K562 (cell line): ENCODE measurements around the gene FAM167B. TPM values are rescaled to one million over a fixed set of nuclear protein-coding genes. Genes with fewer than 3 reads are reported as not detected.

Experiments used
- BRD4 ChIP-seq: fragments of 200-600 bp; sonication (generic); IDR thresholded peaks from 2 replicates; pipeline ENCODE4 v1.6.1; 2017; ENCODE audit warnings: inconsistent platforms
- CBFB ChIP-seq: sonication (generic); formaldehyde crosslinking; IDR thresholded peaks from 2 replicates; pipeline ENCODE4 v1.4.0; 2020; ENCODE audit warnings: mild to moderate bottlenecking, missing genetic modification reagents
- CBX3 ChIP-seq, 2 experiments: IDR thresholded peaks; 1 replicate in 1 of 2; 2 replicates in 1 of 2; pipeline ENCODE4 v1.6.1; 2012; ENCODE audit warnings: inconsistent platforms in 2 of 2, low read length in 2 of 2, borderline replicate concordance in 1 of 2, control low read depth in 1 of 2
- COPS2 ChIP-seq: fragments of 450-650 bp; conservative IDR thresholded peaks from 2 replicates; pipeline ENCODE4 v1.6.1; 2016; ENCODE audit warnings: mild to moderate bottlenecking, moderate library complexity
- E2F6 ChIP-seq, 2 experiments: IDR thresholded peaks; 2 replicates each; pipeline ENCODE4 v1.6.1; 2011; ENCODE audit warnings: borderline replicate concordance in 1 of 2, control low read depth in 1 of 2, low read depth in 1 of 2, low read length in 1 of 2, mild to moderate bottlenecking in 1 of 2, mixed read lengths in 1 of 2, moderate library complexity in 1 of 2; ENCODE audit not compliant: insufficient read depth in 1 of 2, insufficient read length in 1 of 2, poor library complexity in 1 of 2, severe bottlenecking in 1 of 2; ENCODE audit errors: extremely low read depth in 1 of 2
- MYC ChIP-seq, 2 experiments: fragments of 250-450 bp in 1 of 2; sonication (Bioruptor Pico) in 1 of 2; IDR thresholded peaks; 2 replicates each; pipeline versions ENCODE4 v1.5.1 to v1.6.1; 2012 to 2021; ENCODE audit warnings: low read depth in 2 of 2, borderline replicate concordance in 1 of 2, improper control_type of control experiment in 1 of 2, low read length in 1 of 2, mild to moderate bottlenecking in 1 of 2, moderate library complexity in 1 of 2
- PHTF2 ChIP-seq: fragments of 250-450 bp; sonication (Bioruptor Pico); IDR thresholded peaks from 2 replicates; pipeline ENCODE4 v1.5.0; 2021; ENCODE audit warnings: mild to moderate bottlenecking
- SAFB ChIP-seq: fragments of 200-400 bp; formaldehyde crosslinking; IDR thresholded peaks from 2 replicates; pipeline ENCODE4 v1.6.1; 2017; ENCODE audit warnings: low read depth, low read length, borderline replicate concordance
- SFPQ ChIP-seq: fragments of 200-400 bp; formaldehyde crosslinking; IDR thresholded peaks from 2 replicates; pipeline ENCODE4 v1.6.1; 2017; ENCODE audit warnings: mild to moderate bottlenecking, low read depth, low read length, moderate library complexity
- SMAD2 ChIP-seq: fragments of 150-350 bp; IDR thresholded peaks from 2 replicates; pipeline ENCODE4 v1.6.1; 2014; ENCODE audit warnings: low read depth, mild to moderate bottlenecking, low read length
- SRF ChIP-seq, 2 experiments: fragments of 250-450, 450-650 bp in 1 of 2; sonication (Bioruptor Pico) in 1 of 2; sonication (generic) in 1 of 2; formaldehyde crosslinking; IDR thresholded peaks; 2 replicates each; pipeline versions ENCODE4 v1.5.0 to v1.5.1; 2020 to 2022; ENCODE audit warnings: mild to moderate bottlenecking in 1 of 2, missing genetic modification reagents in 1 of 2
- TFAP4 ChIP-seq: sonication (generic); formaldehyde crosslinking; IDR thresholded peaks from 2 replicates; pipeline ENCODE4 v1.8.0; 2022; ENCODE audit warnings: missing genetic modification reagents, mild to moderate bottlenecking, moderate library complexity, borderline replicate concordance
- THAP12 ChIP-seq: fragments of 250-450 bp; sonication (Bioruptor Pico); IDR thresholded peaks from 2 replicates; pipeline ENCODE4 v1.9.0; 2021; ENCODE audit warnings: mild to moderate bottlenecking, inconsistent platforms
- TSC22D4 ChIP-seq: fragments of 450-650 bp; IDR thresholded peaks from 2 replicates; pipeline ENCODE4 v1.6.1; 2016; ENCODE audit warnings: missing genetic modification characterization, missing biosample characterization, control low read depth
- ZNF134 ChIP-seq: fragments of 250-450 bp; sonication (Bioruptor Pico); conservative IDR thresholded peaks from 2 replicates; pipeline ENCODE4 v1.4.0; 2020
- ZNF140 ChIP-seq: fragments of 250-450 bp; sonication (Bioruptor Pico); IDR thresholded peaks from 2 replicates; pipeline ENCODE4 v1.8.0; 2021; ENCODE audit warnings: moderate library complexity, mild to moderate bottlenecking, inconsistent platforms
- ZNF551 ChIP-seq: fragments of 250-450 bp; sonication (Bioruptor Pico); IDR thresholded peaks from 2 replicates; pipeline ENCODE4 v1.5.0; 2021; ENCODE audit warnings: mild to moderate bottlenecking, moderate library complexity
- ZNF699 ChIP-seq: fragments of 250-450 bp; sonication (Bioruptor Pico); IDR thresholded peaks from 2 replicates; pipeline ENCODE4 v1.8.0; 2021; ENCODE audit warnings: mild to moderate bottlenecking, moderate library complexity; ENCODE audit not compliant: insufficient replicate concordance
- ZNF785 ChIP-seq: fragments of 250-450 bp; sonication (Bioruptor Pico); IDR thresholded peaks from 2 replicates; pipeline ENCODE4 v1.4.0; 2020; ENCODE audit warnings: mild to moderate bottlenecking
- polyA plus RNA-seq, 8 experiments: library from polyadenylated mRNA; depleted of rRNA in 4 of 8; stranded (reverse) in 5 of 8; unstranded in 3 of 8; fragments of >200 nt; fragmentation: Nextera tagmentation in 2 of 8; fragmentation: Illumina TruSeq in 1 of 8; extraction: Ambion mirVana in 2 of 8; extraction: Trizol in 1 of 8; gene quantifications; 2 replicates each; pipeline versions ENCODE4 v1.2.1 to v1.2.3, GENCODE V29; 2011 to 2014; ENCODE audit warnings: inconsistent platforms in 1 of 8, missing spikeins in 1 of 8
- total RNA-seq, 7 experiments: library from RNA; depleted of rRNA in 6 of 7; stranded (reverse); fragments of >200 nt in 6 of 7; fragmentation: Illumina TruSeq in 2 of 7; extraction: Trizol in 2 of 7; gene quantifications; 2 replicates each; pipeline versions ENCODE4 v1.2.1 to v1.2.3, GENCODE V29; 2011 to 2021; ENCODE audit warnings: low replicate concordance in 1 of 7

The FAM167B gene
- total and polyA plus RNA-seq, 9 of the 15 experiments (the other 6 are each of a cell fraction or from before 2014, with no cell fraction given), result not detected

- TF ChIP-seq SAFB (no peak), BRD4 (no peak), ZNF551 (no peak), ZNF140 (CRISPR knock-in tag) (no peak), TSC22D4 (no peak), ZNF785 (CRISPR knock-in tag) (no peak), TFAP4 (CRISPR knock-in tag) (peak; percentile 57; the same call in 1 of the 2 replicates), E2F6 (IDR thresholded peaks at IDR 0.05; ENCODE audit: borderline replicate concordance in 1 of 2, extremely low read depth in 1 of 2, insufficient read depth in 1 of 2, insufficient read length in 1 of 2, low read depth in 1 of 2, low read length in 1 of 2, poor library complexity in 1 of 2, severe bottlenecking in 1 of 2) (peak; percentile 97 to 98), SRF (CRISPR knock-in tag; IDR thresholded peaks at IDR 0.05) (no peak; a peak in 1 of 4 replicates), MYC (IDR thresholded peaks at IDR 0.05; ENCODE audit: low read depth, low read length) (no peak; the same call in 1 of the 2 replicates), MYC (CRISPR knock-in tag; IDR thresholded peaks at IDR 0.05; ENCODE audit: borderline replicate concordance, low read depth) (peak; percentile 63; the same call in 1 of the 2 replicates), CBFB (CRISPR knock-in tag) (no peak), ZNF699 (CRISPR knock-in tag) (no peak), THAP12 (0 out of 2 replicates have a peak, but pooled peaks have one; percentile 42), COPS2 (no peak), CBX3 (IDR thresholded peaks at IDR 0.05; ENCODE audit: borderline replicate concordance in 1 of 2, low read length in 2 of 2) (peak in 1 of 2 experiments; percentile 65; a peak in 1 of 3 replicates), SMAD2 (no peak), ZNF134 (CRISPR knock-in tag) (no peak), PHTF2 (CRISPR knock-in tag) (no peak), SFPQ (no peak)
These were observed 46.6 kb upstream of the FAM167B start, which contains the start of gene CCDC28B (continued) for GRCh38 chr1:32200226-32201010.
